H1 (cell line): ENCODE results near the gene HTD2. TPM values are rescaled to one million over a fixed set of nuclear protein-coding genes. Genes with fewer than 3 reads are reported as not detected.
"Not testable (repeated sequence)": the region's sequence is repeated elsewhere in the genome, so short reads cannot be mapped to it uniquely, and the experiment has no call there.

Source experiments
- CTCF ChIA-PET: fragments of 300-600 bp; sonication (Branson Sonifier 250); formaldehyde crosslinking; loops from one replicate; lab custom pipeline; 2021; ENCODE audit not compliant: partially characterized antibody; lab: Charles Lee
- POLR2A ChIA-PET: fragments of 300-600 bp; sonication (Branson Sonifier 250); formaldehyde crosslinking; loops from one replicate; lab custom pipeline; 2021; ENCODE audit warnings: inconsistent platforms; ENCODE audit not compliant: partially characterized antibody; lab: Charles Lee
- DNase-seq, 2 experiments: peaks; one replicate each; pipeline versions ENCODE4 v3.0.0 to v3.0.0-alpha.2; 2010 to 2022; ENCODE audit warnings: low spot score in 2 of 2, low read depth in 1 of 2, mixed read lengths in 1 of 2
- FAIRE-seq: peaks from 2 replicates; lab custom pipeline; 2011; peaks lifted over from hg19 to GRCh38; lab: Jason Lieb, UNC
- H2AFZ ChIP-seq: 2 replicates; pipeline ENCODE4 v1.8.1; 2012; ENCODE audit warnings: low read length, inconsistent platforms
- H2AK5ac ChIP-seq: 2 replicates; pipeline ENCODE4 v1.6.1; 2013; ENCODE audit warnings: low read depth, low read length
- H2BK120ac ChIP-seq: replicated peaks from 2 replicates; pipeline ENCODE3; 2013; ENCODE audit warnings: low read depth, low read length, inconsistent platforms
- H2BK12ac ChIP-seq: 2 replicates; pipeline ENCODE4 v1.6.1; 2013; ENCODE audit warnings: low read depth, low read length
- H2BK15ac ChIP-seq: 2 replicates; pipeline ENCODE4 v1.6.1; 2013; ENCODE audit warnings: low read length
- H2BK20ac ChIP-seq: 2 replicates; pipeline ENCODE4 v1.6.1; 2013; ENCODE audit warnings: low read length
- H2BK5ac ChIP-seq: 2 replicates; pipeline ENCODE4 v1.6.1; 2013; ENCODE audit warnings: low read depth, low read length
- H3K14ac ChIP-seq: 2 replicates; pipeline ENCODE4 v1.6.1; 2013; ENCODE audit warnings: inconsistent platforms; ENCODE audit not compliant: insufficient read length
- H3K18ac ChIP-seq: 2 replicates; pipeline ENCODE4 v1.6.1; 2013; ENCODE audit warnings: low read length; ENCODE audit errors: extremely low read depth
- H3K23ac ChIP-seq: 2 replicates; pipeline ENCODE4 v1.6.1; 2013; ENCODE audit warnings: inconsistent platforms; ENCODE audit not compliant: insufficient read length
- H3K23me2 ChIP-seq: 2 replicates; pipeline ENCODE4 v1.6.1; 2013; ENCODE audit warnings: low read depth, low read length
- H3K27ac ChIP-seq: 2 replicates; pipeline ENCODE4 v1.6.1; 2011; ENCODE audit warnings: low read depth, low read length, inconsistent platforms
- H3K27me3 ChIP-seq, 4 experiments: replicated peaks in 1 of 4; 1 replicate in 1 of 4; 2 replicates in 3 of 4; pipeline versions ENCODE4 v1.6.1 to v1.8.1; 2011 to 2013; ENCODE audit warnings: low read length in 3 of 4, mild to moderate bottlenecking in 3 of 4, inconsistent platforms in 2 of 4, mixed read lengths in 2 of 4, moderate library complexity in 1 of 4; ENCODE audit not compliant: control insufficient read depth in 3 of 4, insufficient read depth in 3 of 4; ENCODE audit errors: extremely low read depth in 1 of 4
- H3K36me3 ChIP-seq, 4 experiments: 2 replicates each; pipeline versions ENCODE4 v1.6.1 to v1.8.1; 2011 to 2013; ENCODE audit warnings: mild to moderate bottlenecking in 4 of 4, low read length in 3 of 4, moderate library complexity in 2 of 4, control low read depth in 1 of 4, inconsistent platforms in 1 of 4; ENCODE audit not compliant: insufficient read depth in 4 of 4, control insufficient read depth in 2 of 4
- H3K4ac ChIP-seq: replicated peaks from 2 replicates; pipeline ENCODE3; 2013; ENCODE audit warnings: low read length, low read depth, mixed read lengths, inconsistent platforms; ENCODE audit not compliant: insufficient read length
- H3K4me1 ChIP-seq, 4 experiments: replicated peaks in 1 of 4; 1 replicate in 1 of 4; 2 replicates in 3 of 4; pipeline versions ENCODE4 v1.6.1 to v1.8.1; 2011 to 2013; ENCODE audit warnings: low read length in 3 of 4, inconsistent platforms in 2 of 4, mixed read lengths in 1 of 4; ENCODE audit not compliant: insufficient read depth in 4 of 4, control insufficient read depth in 3 of 4
- H3K4me2 ChIP-seq, 2 experiments: 2 replicates each; pipeline versions ENCODE4 v1.6.1 to v1.8.1; 2011 to 2013; ENCODE audit warnings: low read depth in 2 of 2, low read length in 2 of 2, control low read depth in 1 of 2, inconsistent platforms in 1 of 2, mild to moderate bottlenecking in 1 of 2; ENCODE audit not compliant: insufficient read depth in 1 of 2
- H3K4me3 ChIP-seq, 4 experiments: fragments of 200-600, 300-600 bp in 1 of 4; sonication (generic), shearing (Covaris generic), sonication (Bioruptor Twin) in 1 of 4; 2 replicates each; pipeline versions ENCODE4 v1.5.1 to v1.8.1; 2011 to 2016; ENCODE audit warnings: low read length in 4 of 4, low read depth in 3 of 4, control low read depth in 2 of 4, inconsistent platforms in 2 of 4, mild to moderate bottlenecking in 2 of 4, mixed read lengths in 1 of 4, moderate library complexity in 1 of 4; ENCODE audit not compliant: insufficient read depth in 2 of 4; ENCODE audit errors: extremely low read depth in 1 of 4
- H3K56ac ChIP-seq: replicated peaks from 2 replicates; pipeline ENCODE3; 2013; ENCODE audit warnings: low read depth, mild to moderate bottlenecking, mixed read lengths, low read length, inconsistent platforms; ENCODE audit not compliant: insufficient read length
- H3K79me1 ChIP-seq: 2 replicates; pipeline ENCODE4 v1.6.1; 2013; ENCODE audit warnings: low read depth, low read length, control low read depth
- H3K79me2 ChIP-seq, 2 experiments: 2 replicates each; pipeline versions ENCODE4 v1.6.1 to v1.8.1; 2012 to 2013; ENCODE audit warnings: low read length in 2 of 2, mild to moderate bottlenecking in 2 of 2, inconsistent platforms in 1 of 2; ENCODE audit not compliant: insufficient read depth in 2 of 2, control insufficient read depth in 1 of 2
- H3K9ac ChIP-seq, 4 experiments: replicated peaks in 1 of 4; 1 replicate in 1 of 4; 2 replicates in 3 of 4; pipeline versions ENCODE4 v1.6.1 to v1.8.1; 2011 to 2013; ENCODE audit warnings: low read depth in 3 of 4, low read length in 3 of 4, control low read depth in 2 of 4, mild to moderate bottlenecking in 2 of 4, moderate library complexity in 2 of 4, inconsistent platforms in 1 of 4; ENCODE audit errors: extremely low read depth in 1 of 4
- H3K9me3 ChIP-seq, 2 experiments: 2 replicates each; pipeline versions ENCODE4 v1.6.1 to v1.8.1; 2012 to 2013; ENCODE audit warnings: mild to moderate bottlenecking in 2 of 2, moderate library complexity in 2 of 2, control low read depth in 1 of 2, inconsistent platforms in 1 of 2, low read depth in 1 of 2, low read length in 1 of 2, mixed read lengths in 1 of 2; ENCODE audit not compliant: insufficient read depth in 2 of 2
- H4K20me1 ChIP-seq, 2 experiments: replicated peaks in 1 of 2; 2 replicates each; pipeline versions ENCODE3 to v1.8.1; 2011 to 2013; ENCODE audit warnings: inconsistent platforms in 2 of 2, low read length in 2 of 2, mild to moderate bottlenecking in 1 of 2; ENCODE audit not compliant: insufficient read depth in 2 of 2, control insufficient read depth in 1 of 2
- H4K5ac ChIP-seq: 2 replicates; pipeline ENCODE4 v1.6.1; 2013; ENCODE audit warnings: low read length, low read depth, mixed read lengths, inconsistent platforms; ENCODE audit not compliant: insufficient read length
- H4K8ac ChIP-seq: 2 replicates; pipeline ENCODE4 v1.8.0; 2013; ENCODE audit warnings: mild to moderate bottlenecking, moderate library complexity, low read length, inconsistent platforms; ENCODE audit not compliant: insufficient read depth; ENCODE audit errors: extremely low read depth
- H4K91ac ChIP-seq: replicated peaks from 2 replicates; pipeline ENCODE3; 2013; ENCODE audit warnings: low read length, mixed read lengths, inconsistent platforms; ENCODE audit not compliant: insufficient read length
- ATF3 ChIP-seq: IDR thresholded peaks from 2 replicates; pipeline ENCODE4 v1.6.1; 2011; ENCODE audit warnings: low read depth, mild to moderate bottlenecking, low read length; ENCODE audit not compliant: insufficient read depth
- CEBPB ChIP-seq: IDR thresholded peaks from 2 replicates; pipeline ENCODE4 v1.6.1; 2012; ENCODE audit warnings: low read depth, low read length
- TBP ChIP-seq: IDR thresholded peaks from 2 replicates; pipeline ENCODE4 v1.6.1; 2011; ENCODE audit warnings: low read depth, low read length, improper control_type of control experiment
- WGBS, 2 experiments: shearing (Covaris generic) in 1 of 2; methylation state at CpG; one replicate each; pipeline versions ENCODE4 v1.1.6 to v1.1.7; 2013 to 2015; ENCODE audit warnings: low lambda C conversion rate in 2 of 2, mixed read lengths in 2 of 2, inconsistent platforms in 1 of 2, low coverage in 1 of 2, missing lambda C conversion rate in 1 of 2; ENCODE audit not compliant: insufficient replicate concordance in 2 of 2, insufficient coverage in 1 of 2, insufficient read length in 1 of 2; ENCODE audit errors: extremely low coverage in 1 of 2, missing lambda C conversion rate in 1 of 2; 5-methylcytosine and 5-hydroxymethylcytosine counted together
- polyA plus RNA-seq, 7 experiments: library from polyadenylated mRNA; depleted of rRNA in 3 of 7; stranded (reverse) in 5 of 7; unstranded in 2 of 7; fragments of >200 nt in 5 of 7; fragments of 200-250 nt in 2 of 7; gene quantifications; 1 replicate in 5 of 7; 2 replicates in 1 of 7; 4 replicates in 1 of 7; pipeline versions ENCODE4 v1.2.1 to v1.2.3, GENCODE V29; 2011 to 2013; ENCODE audit warnings: missing spikeins in 2 of 7, mixed read lengths in 2 of 7
- total RNA-seq: library from RNA; stranded (reverse); fragmentation: NEBNext Ultra II Directional; extraction: Animal tissue kit (Norgen Biotek cat#: 25700); gene quantifications from 2 replicates; pipeline ENCODE4 v1.2.1, GENCODE V29; 2021

HTD2 gene
- total and polyA plus RNA-seq, 2 of the 8 experiments (the other 6 are each of a cell fraction or from before 2014, with no cell fraction given): 8.8 to 10.8 TPM

DNA sequence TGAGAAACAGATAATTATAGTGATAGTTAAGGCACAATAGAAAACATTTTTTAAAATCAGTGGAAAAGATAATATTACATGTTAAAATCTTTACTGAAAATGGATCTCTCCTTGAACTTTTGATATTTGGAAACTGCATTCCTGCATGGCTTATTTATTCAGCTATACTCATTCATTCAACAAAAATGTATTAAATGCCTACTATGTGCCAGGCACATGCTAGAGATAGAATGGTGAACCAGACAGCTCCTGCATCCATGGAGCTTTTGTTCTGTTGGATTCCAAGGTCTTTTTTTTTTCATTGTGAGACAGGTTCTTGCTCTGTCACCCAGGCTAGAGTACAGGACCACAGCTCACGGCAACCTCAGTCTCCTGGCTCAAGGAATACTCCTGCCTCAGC is 30.9 kb downstream of the HTD2 start (continued):
- TF ChIP-seq ATF3 (no peak), CEBPB (no peak), TBP (no peak)

GRCh38 chr3:58339146-58339545 is 32.8 kb downstream of the HTD2 start:
- H4K5ac ChIP-seq, FAIRE-seq, H2BK15ac ChIP-seq, H3K79me2 ChIP-seq, H3K4me1 ChIP-seq, H3K18ac ChIP-seq, DNase-seq, H3K27ac ChIP-seq, H2BK5ac ChIP-seq, H4K8ac ChIP-seq, H2AK5ac ChIP-seq, H2AFZ ChIP-seq, H3K14ac ChIP-seq, H2BK12ac ChIP-seq, H4K20me1 ChIP-seq, H3K9ac ChIP-seq, H2BK120ac ChIP-seq, H3K27me3 ChIP-seq, H3K36me3 ChIP-seq, H3K56ac ChIP-seq, H3K23me2 ChIP-seq, POLR2A ChIA-PET, H3K4me2 ChIP-seq, H2BK20ac ChIP-seq, H4K91ac ChIP-seq, H3K23ac ChIP-seq, H3K4me3 ChIP-seq, H3K9me3 ChIP-seq, H3K79me1 ChIP-seq, H3K4ac ChIP-seq: not testable (repeated sequence)
- 94% methylated on average over 12 of the region's 12 CpGs; no CpG with 5 or more reads in 1 of the 2 experiments for WGBS, 2 experiments
- CTCF ChIA-PET: interaction anchor here (1.1 to 1.9 kb wide), 4 partner anchors 12 to 101 kb away, joined by 3 to 11 read pairs (median 6); no protein-coding TSS in a partner anchor
